Vagina (tissue), 2 donors: ENCODE data around the gene CST6. TPM values are rescaled to one million over a fixed set of nuclear protein-coding genes. Genes with fewer than 3 reads are reported as not detected.

Experiments
- DNase-seq, 2 donors: peaks; one replicate each; pipeline ENCODE4 v3.0.0-alpha.2; 2017; ENCODE audit errors: extremely low spot score in 2 of 2
- H3K27ac ChIP-seq: fragments of 200-600 bp; sonication (generic); one replicate; pipeline ENCODE4 v1.5.1; 2019
- H3K27me3 ChIP-seq: fragments of 200-600 bp; sonication (generic); one replicate; pipeline ENCODE4 v1.5.1; 2019
- H3K36me3 ChIP-seq, 2 donors: fragments of 200-600 bp; sonication (generic); one replicate each; pipeline ENCODE4 v1.5.1; 2017 to 2019
- H3K4me1 ChIP-seq: fragments of 200-600 bp; sonication (generic); one replicate; pipeline ENCODE4 v1.5.1; 2019
- H3K4me3 ChIP-seq, 2 donors: fragments of 200-600 bp; sonication (generic); 1 replicate in 1 of 2; 2 replicates in 1 of 2; pipeline ENCODE4 v1.5.1; 2016 to 2019
- H3K9me3 ChIP-seq: fragments of 200-600 bp; sonication (generic); one replicate; pipeline ENCODE4 v1.5.1; 2019
- CTCF ChIP-seq, 3 experiments: fragments of 450-650 bp in 2 of 3; fragments of 200-600 bp in 1 of 3; sonication (generic) in 1 of 3; IDR thresholded peaks; one replicate each; pipeline ENCODE4 v1.5.1; 2017 to 2019; ENCODE audit warnings: antibody characterized with exemption in 3 of 3, mild to moderate bottlenecking in 2 of 3, moderate library complexity in 2 of 3
- POLR2A ChIP-seq, 2 donors: fragments of 450-650 bp; IDR thresholded peaks; one replicate each; pipeline ENCODE4 v1.6.1; 2017; ENCODE audit warnings: antibody characterized with exemption in 2 of 2, mild to moderate bottlenecking in 2 of 2, moderate library complexity in 2 of 2
- POLR2AphosphoS5 ChIP-seq, 2 donors: sonication (generic); formaldehyde crosslinking; IDR thresholded peaks; one replicate each; pipeline ENCODE4 v1.9.0; 2017; ENCODE audit warnings: antibody characterized with exemption in 2 of 2, mild to moderate bottlenecking in 2 of 2, low read depth in 1 of 2; ENCODE audit not compliant: insufficient read depth in 1 of 2
- intact Hi-C: fragments of 100-400 bp; cut with DNase I; formaldehyde crosslinking; loops from one replicate; pipeline ENCODE4 v1.15.1; 2023
- total RNA-seq: library from RNA; depleted of rRNA; stranded (reverse); fragments of >200 nt; gene quantifications from one replicate; pipeline ENCODE4 v1.2.3, GENCODE V29; 2016

Gene CST6
- total RNA-seq, 1 donor from 2014 or later = 5.6 TPM

- DNase-seq = peak; percentile 96 to 98
- peaks cover 0 to 41% of the 10 kb centered on the region in 2 donors for H3K36me3 ChIP-seq
- TF ChIP-seq CTCF (IDR thresholded peaks at IDR 0.05) = no peak
- peak; percentile 96 to 97 for TF ChIP-seq POLR2AphosphoS5 (IDR thresholded peaks at IDR 0.05; ENCODE audit: insufficient read depth in 1 of 2, low read depth in 1 of 2)
- TF ChIP-seq POLR2A (IDR thresholded peaks at IDR 0.05) = peak in 1 of 2 donors; percentile 39
- no peaks in the 10 kb centered on the region for H3K9me3 ChIP-seq
- intact Hi-C loops = loop anchor here (5.0 kb wide), 1 partner anchor 115 kb away; the partner anchor contains the start of gene FIBP
- H3K4me3 ChIP-seq = peak within 1 kb of the TSS; percentile 61 to 96
- H3K4me1 ChIP-seq = peaks cover 36% of the 10 kb centered on the region
- peak within 1 kb of the TSS; percentile 97 for H3K27ac ChIP-seq
- H3K27me3 ChIP-seq = no peaks in the 10 kb centered on the region
Measured at GRCh38 chr11:66001942-66002647, 9.7 kb upstream of the CST6 start, which contains the start of the genes BANF1 and EIF1AD. BANF1 (plus strand) TSS chr11:66002503; CDS start chr11:66003251, 748 bp downstream. EIF1AD (minus strand) TSS chr11:66002157; CDS start chr11:66000389, 1,768 bp downstream.

- peaks cover 36% of the 10 kb centered on the region for H3K4me1 ChIP-seq
- H3K36me3 ChIP-seq = peaks cover 0 to 36% of the 10 kb centered on the region in 2 donors
- no peaks in the 10 kb centered on the region for H3K9me3 ChIP-seq
Measured at GRCh38 chr11:66002648-66003225, 9.1 kb upstream of the CST6 start.

GRCh38 chr11:66003291-66003690, 8.5 kb upstream of the CST6 start:
- peak overlapping the region; percentile 97 for H3K27ac ChIP-seq
- intact Hi-C loops = loop anchor here (5.0 kb wide), 1 partner anchor 116 kb away; the partner anchor contains the start of gene FIBP
- peak overlapping the region; percentile 61 to 96 for H3K4me3 ChIP-seq

More at GRCh38 chr11:66002648-66003225, 9.1 kb upstream of the CST6 start:
- H3K27me3 ChIP-seq = no peaks in the 10 kb centered on the region
- peak in 1 of 2 donors; percentile 88 for DNase-seq
- intact Hi-C loops = loop anchor here (5.0 kb wide), 1 partner anchor 115 kb away; the partner anchor contains the start of gene FIBP
- peak overlapping the region; percentile 97 for H3K27ac ChIP-seq
- peak overlapping the region; percentile 61 to 96 for H3K4me3 ChIP-seq
- TF ChIP-seq CTCF (IDR thresholded peaks at IDR 0.05) (peak in 1 of 3 experiments; percentile 18), POLR2A (IDR thresholded peaks at IDR 0.05) (no peak)

GRCh38 chr11:66004186-66004585, 7.6 kb upstream of the CST6 start:
- intact Hi-C loops = loop anchor here (5.0 kb wide), 1 partner anchor 117 kb away; the partner anchor contains the start of gene FIBP

More at GRCh38 chr11:66003291-66003690, 8.5 kb upstream of the CST6 start:
- no peaks in the 10 kb centered on the region for H3K9me3 ChIP-seq
- H3K4me1 ChIP-seq = peaks cover 36% of the 10 kb centered on the region
- H3K36me3 ChIP-seq = peaks cover 0 to 30% of the 10 kb centered on the region in 2 donors
- TF ChIP-seq CTCF (IDR thresholded peaks at IDR 0.05) = no peak
- TF ChIP-seq POLR2AphosphoS5 (IDR thresholded peaks at IDR 0.05; ENCODE audit: insufficient read depth in 1 of 2, low read depth in 1 of 2) = no peak
- no peak for TF ChIP-seq POLR2A (IDR thresholded peaks at IDR 0.05)
- DNase-seq = no peak
- no peaks in the 10 kb centered on the region for H3K27me3 ChIP-seq

More at GRCh38 chr11:66004186-66004585, 7.6 kb upstream of the CST6 start:
- Histone ChIP-seq H3K9me3 (no peaks in the 10 kb centered on the region), H3K27ac (no peak overlapping the region), H3K4me3 (no peak overlapping the region), H3K4me1 (peaks cover 34% of the 10 kb centered on the region), H3K36me3 (peaks cover 0 to 21% of the 10 kb centered on the region in 2 donors), H3K27me3 (no peaks in the 10 kb centered on the region)
- peak in 1 of 2 donors; percentile 72 for DNase-seq
- TF ChIP-seq POLR2AphosphoS5 (IDR thresholded peaks at IDR 0.05; ENCODE audit: insufficient read depth in 1 of 2, low read depth in 1 of 2) (no peak), POLR2A (IDR thresholded peaks at IDR 0.05) (no peak), CTCF (IDR thresholded peaks at IDR 0.05) (no peak)
